ENCODE data around the gene POLA2.
"Not testable (repeated sequence)": the region's sequence is repeated elsewhere in the genome, so short reads cannot be mapped to it uniquely, and the experiment has no call there.

The POLA2 gene

GRCh38 chr11:65243797-65244196 is 18.0 kb upstream of the POLA2 start:
- no peak for DNase-seq

GRCh38 chr11:65245046-65245445 is 16.7 kb upstream of the POLA2 start:
- not testable (repeated sequence) for DNase-seq

- no peak for DNase-seq
Observed at GRCh38 chr11:65246506-65246905, 15.3 kb upstream of the POLA2 start.

GRCh38 chr11:65248184-65248710 is 13.5 kb upstream of the POLA2 start:
- DNase-seq, result not testable (repeated sequence)

- DNase-seq, result peak; percentile 9
Observed at GRCh38 chr11:65251476-65251875, 10.3 kb upstream of the POLA2 start.

GRCh38 chr11:65254724-65255123 is 7.0 kb upstream of the POLA2 start:
- DNase-seq, result no peak

GRCh38 chr11:65258988-65259387 is 2.8 kb upstream of the POLA2 start:
- no peak for DNase-seq

- DNase-seq, result no peak
Observed at GRCh38 chr11:65260302-65260701, 1.5 kb upstream of the POLA2 start.

GRCh38 chr11:65260756-65261590 is 789 bp upstream of the POLA2 start:
- no peak for DNase-seq

- DNase-seq, result no peak
Observed at GRCh38 chr11:65262381-65262680, 569 bp downstream of the POLA2 start.

GRCh38 chr11:65262776-65263175 is 1.0 kb downstream of the POLA2 start:
- no peak for DNase-seq

- DNase-seq, result not testable (repeated sequence)
Observed at GRCh38 chr11:65264747-65265146, 3.0 kb downstream of the POLA2 start.

- DNase-seq, result no peak
Observed at GRCh38 chr11:65266210-65266609, 4.4 kb downstream of the POLA2 start.

GRCh38 chr11:65274735-65275682 is 13.2 kb downstream of the POLA2 start:
- DNase-seq, result peak; percentile 99

GRCh38 chr11:65275906-65276305 is 14.1 kb downstream of the POLA2 start:
- DNase-seq, result no peak

GRCh38 chr11:65277631-65278277 is 16.0 kb downstream of the POLA2 start:
- no peak for DNase-seq

GRCh38 chr11:65278356-65278755 is 16.6 kb downstream of the POLA2 start:
- DNase-seq, result no peak

GRCh38 chr11:65279279-65279678 is 17.5 kb downstream of the POLA2 start:
- DNase-seq, result no peak

GRCh38 chr11:65279741-65280440 is 18.1 kb downstream of the POLA2 start:
- DNase-seq, result peak; percentile 81

- DNase-seq, result no peak
Observed at GRCh38 chr11:65280646-65281045, 18.9 kb downstream of the POLA2 start.

GRCh38 chr11:65286686-65287085 is 24.9 kb downstream of the POLA2 start:
- no peak for DNase-seq

GRCh38 chr11:65287601-65288000 is 25.8 kb downstream of the POLA2 start:
- DNase-seq, result no peak
